NCI-H345 (cell line): ENCODE measurements around the gene CMC4.

ENCODE experiments used
- DNase-seq: peaks from one replicate; lab custom pipeline; 2025; lab: John Stamatoyannopoulos, UW

The CMC4 gene

GRCh38 chrX:155070975-155071693 is at the start of gene CMC4, which contains the start of the genes BRCC3 and MTCP1:
Gene CMC4 (minus strand): TSS chrX:155071136. CDS start chrX:155064023, 7,113 bp downstream.
Gene BRCC3 (plus strand): TSS chrX:155071508. CDS start chrX:155071528, 20 bp downstream.
Gene MTCP1 (minus strand): TSS chrX:155071136. CDS start chrX:155066010, 5,126 bp downstream.
- DNase-seq = peak; percentile 94

GRCh38 chrX:155115174-155115819 is 44.4 kb upstream of the CMC4 start:
- DNase-seq = no peak

- no peak for DNase-seq
These were observed 42.2 kb upstream of the CMC4 start for GRCh38 chrX:155113097-155113496.

GRCh38 chrX:155112171-155112570 is 41.2 kb upstream of the CMC4 start:
- no peak for DNase-seq

GRCh38 chrX:155108427-155108826 is 37.5 kb upstream of the CMC4 start:
- DNase-seq = no peak

- DNase-seq = no peak
These were observed 35.0 kb upstream of the CMC4 start for GRCh38 chrX:155105919-155106318.

GRCh38 chrX:155094468-155095061 is 23.6 kb upstream of the CMC4 start:
- DNase-seq = peak; percentile 29

- no peak for DNase-seq
These were observed 16.2 kb upstream of the CMC4 start for GRCh38 chrX:155086961-155087735.

- peak; percentile 3 for DNase-seq
These were observed 15.4 kb upstream of the CMC4 start for GRCh38 chrX:155086202-155086840.

- DNase-seq = no peak
These were observed 851 bp upstream of the CMC4 start for GRCh38 chrX:155071694-155072280.

- no peak for DNase-seq
These were observed 317 bp downstream of the CMC4 start for GRCh38 chrX:155070663-155070974.

- DNase-seq = no peak
These were observed 898 bp downstream of the CMC4 start for GRCh38 chrX:155070038-155070437.

GRCh38 chrX:155069414-155069813 is 1.5 kb downstream of the CMC4 start:
- DNase-seq = no peak

- DNase-seq = no peak
These were observed 2.8 kb downstream of the CMC4 start for GRCh38 chrX:155068165-155068564.

GRCh38 chrX:155065035-155065734 is 5.8 kb downstream of the CMC4 start:
- no peak for DNase-seq

GRCh38 chrX:155061760-155062159 is 9.2 kb downstream of the CMC4 start:
- DNase-seq = no peak

- DNase-seq = peak; percentile 62
These were observed 13.8 kb downstream of the CMC4 start for GRCh38 chrX:155056877-155057792.

GRCh38 chrX:155056471-155056870 is 14.5 kb downstream of the CMC4 start:
- DNase-seq = no peak

GRCh38 chrX:155055494-155055893 is 15.4 kb downstream of the CMC4 start:
- no peak for DNase-seq

GRCh38 chrX:155054255-155054654 is 16.7 kb downstream of the CMC4 start:
- no peak for DNase-seq
